ENCODE measurements around the gene KRTAP10-4.
"Not testable (repeated sequence)": the region's sequence is repeated elsewhere in the genome, so short reads cannot be mapped to it uniquely, and the experiment has no call there.

KRTAP10-4 gene

DNA sequence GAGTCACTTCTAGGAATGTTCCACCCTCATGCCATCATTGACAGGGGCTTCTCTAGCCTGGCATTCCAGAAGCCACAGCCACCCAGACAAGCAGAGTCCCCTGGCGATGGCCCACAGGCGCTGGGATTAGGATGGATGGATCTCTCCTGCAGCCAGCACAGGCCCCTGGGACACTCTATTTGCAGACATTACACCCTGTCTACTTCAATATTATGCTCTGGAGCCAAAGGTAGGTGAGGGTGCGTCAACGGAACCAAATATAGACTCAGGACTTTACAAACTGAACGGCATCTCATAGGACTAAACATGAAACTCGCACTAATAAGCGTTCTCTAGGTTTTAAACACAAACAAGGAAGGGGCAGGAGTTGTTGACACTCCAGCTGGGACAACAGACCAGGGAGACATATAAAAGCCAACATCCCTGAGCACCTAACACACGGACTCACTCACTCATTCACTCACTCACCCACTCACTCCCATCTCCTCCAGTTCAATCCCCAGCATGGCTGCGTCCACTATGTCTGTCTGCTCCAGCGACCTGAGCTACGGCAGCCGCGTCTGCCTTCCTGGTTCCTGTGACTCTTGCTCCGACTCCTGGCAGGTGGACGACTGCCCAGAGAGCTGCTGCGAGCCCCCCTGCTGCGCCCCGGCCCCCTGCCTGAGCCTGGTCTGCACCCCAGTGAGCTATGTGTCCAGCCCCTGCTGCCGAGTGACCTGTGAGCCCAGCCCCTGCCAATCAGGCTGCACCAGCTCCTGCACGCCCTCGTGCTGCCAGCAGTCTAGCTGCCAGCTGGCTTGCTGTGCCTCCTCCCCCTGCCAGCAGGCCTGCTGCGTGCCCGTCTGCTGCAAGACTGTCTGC is 26.8 kb downstream of the KRTAP10-4 start, which contains the start of gene KRTAP10-7:
KRTAP10-7 (plus strand) TSS at position 480 of the 861 bp plus-strand sequence; CDS start at position 505, 25 bp downstream.
- TF ChIP-seq, protein P1, sequence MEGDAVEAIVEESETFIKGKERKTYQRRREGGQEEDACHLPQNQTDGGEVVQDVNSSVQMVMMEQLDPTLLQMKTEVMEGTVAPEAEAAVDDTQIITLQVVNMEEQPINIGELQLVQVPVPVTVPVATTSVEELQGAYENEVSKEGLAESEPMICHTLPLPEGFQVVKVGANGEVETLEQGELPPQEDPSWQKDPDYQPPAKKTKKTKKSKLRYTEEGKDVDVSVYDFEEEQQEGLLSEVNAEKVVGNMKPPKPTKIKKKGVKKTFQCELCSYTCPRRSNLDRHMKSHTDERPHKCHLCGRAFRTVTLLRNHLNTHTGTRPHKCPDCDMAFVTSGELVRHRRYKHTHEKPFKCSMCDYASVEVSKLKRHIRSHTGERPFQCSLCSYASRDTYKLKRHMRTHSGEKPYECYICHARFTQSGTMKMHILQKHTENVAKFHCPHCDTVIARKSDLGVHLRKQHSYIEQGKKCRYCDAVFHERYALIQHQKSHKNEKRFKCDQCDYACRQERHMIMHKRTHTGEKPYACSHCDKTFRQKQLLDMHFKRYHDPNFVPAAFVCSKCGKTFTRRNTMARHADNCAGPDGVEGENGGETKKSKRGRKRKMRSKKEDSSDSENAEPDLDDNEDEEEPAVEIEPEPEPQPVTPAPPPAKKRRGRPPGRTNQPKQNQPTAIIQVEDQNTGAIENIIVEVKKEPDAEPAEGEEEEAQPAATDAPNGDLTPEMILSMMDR (IDR thresholded peaks at IDR 0.05): not testable (repeated sequence)

DNA sequence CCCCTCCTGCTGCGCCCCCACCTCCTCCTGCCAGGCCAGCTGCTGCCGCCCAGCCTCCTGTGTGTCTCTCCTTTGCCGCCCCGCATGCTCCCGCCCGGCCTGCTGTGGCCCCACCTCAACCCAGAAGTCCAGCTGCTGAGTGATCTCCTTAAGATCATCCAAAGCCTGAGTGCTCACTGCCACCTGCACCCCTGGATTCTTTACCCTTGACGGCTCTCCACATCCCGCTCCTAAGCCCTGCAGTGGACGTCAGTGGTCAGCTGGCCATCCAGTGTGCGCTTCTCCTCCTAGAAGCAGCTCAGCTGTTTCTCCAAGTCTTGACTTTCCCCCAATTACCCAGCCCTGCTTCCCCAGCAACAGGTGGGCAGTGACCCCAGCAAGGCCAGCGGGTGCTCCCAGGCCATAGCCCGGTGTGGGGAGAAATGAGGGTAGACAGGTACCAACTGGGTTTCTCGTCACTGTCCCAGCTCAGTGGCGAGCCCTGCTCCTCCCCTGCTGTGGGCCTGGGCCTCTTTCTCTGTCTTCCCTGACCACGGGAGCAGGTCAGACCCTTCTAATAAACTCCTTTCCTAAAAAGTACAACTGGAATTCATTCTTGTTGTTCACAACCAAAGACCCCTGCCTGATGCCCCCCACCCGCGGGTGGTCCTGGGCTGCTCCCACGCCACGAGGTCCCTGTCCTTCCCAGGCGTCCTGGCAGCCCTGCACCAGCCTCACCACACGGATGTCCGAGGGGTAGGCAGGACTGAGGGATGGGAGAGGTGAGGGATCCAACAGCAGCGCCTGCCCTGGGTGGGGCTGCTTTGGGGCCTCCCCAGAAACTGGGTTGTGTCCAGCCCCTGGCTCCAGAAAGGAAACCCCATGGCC is 28.3 kb downstream of the KRTAP10-4 start:
- TF ChIP-seq, protein P1 (IDR thresholded peaks at IDR 0.05): no peak

DNA sequence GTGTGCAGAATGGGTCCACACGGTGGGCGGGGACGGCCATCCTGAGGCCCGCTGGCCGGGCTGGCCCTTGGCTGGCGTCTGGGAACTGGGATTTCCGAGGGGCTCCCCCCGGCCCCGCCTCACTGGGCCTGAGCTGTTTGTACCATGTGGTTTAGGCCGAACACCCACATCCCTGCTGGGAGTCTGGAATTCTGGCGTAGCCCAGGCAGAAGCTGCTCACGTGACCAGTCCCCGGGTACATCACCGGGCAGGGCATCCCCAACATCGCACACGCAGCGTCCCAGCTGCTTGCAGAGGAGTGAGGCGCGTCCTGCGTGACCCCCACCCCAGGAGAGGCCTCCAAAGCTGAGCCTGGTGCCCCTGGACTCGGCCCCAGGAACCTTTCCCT is 28.9 kb downstream of the KRTAP10-4 start:
- TF ChIP-seq, protein P1 (IDR thresholded peaks at IDR 0.05): no peak

DNA sequence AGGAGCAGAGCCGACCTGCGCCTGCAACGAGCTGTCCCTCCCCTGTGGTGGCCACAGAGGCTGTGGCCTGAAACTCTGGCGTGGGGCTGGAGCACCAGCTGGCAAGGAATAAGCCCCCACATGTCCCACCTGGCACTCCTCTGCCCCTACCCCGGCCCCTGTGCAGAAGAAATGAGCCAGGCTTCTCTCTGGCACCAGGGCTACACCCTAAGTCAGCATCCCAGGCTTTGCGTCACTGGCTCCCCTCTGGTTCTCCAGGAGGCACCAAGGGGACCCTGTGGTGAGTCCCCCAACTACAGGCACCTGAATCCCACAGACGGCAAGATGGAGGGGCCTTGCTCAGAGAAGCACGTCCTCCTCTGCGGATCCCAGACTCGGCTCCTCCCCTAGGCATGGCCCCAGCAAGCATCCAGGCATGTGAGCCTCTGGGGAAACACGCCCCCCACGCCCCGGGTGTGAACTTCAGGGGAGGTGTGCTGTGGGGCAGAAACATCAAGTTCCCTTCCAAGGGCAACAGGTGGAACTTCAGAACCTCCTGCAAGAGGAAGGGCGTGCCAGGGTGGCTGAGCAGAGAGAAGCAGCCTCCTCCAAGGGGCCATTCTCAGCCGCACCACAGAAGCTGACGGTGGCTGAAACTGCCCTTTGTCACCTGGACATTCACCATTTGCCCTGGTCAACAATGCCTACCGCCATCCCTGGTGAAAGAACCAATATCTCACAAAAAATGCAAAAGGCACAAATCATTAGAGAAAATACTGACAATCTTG is 29.8 kb downstream of the KRTAP10-4 start:
- TF ChIP-seq, protein P1 (IDR thresholded peaks at IDR 0.05): no peak

DNA sequence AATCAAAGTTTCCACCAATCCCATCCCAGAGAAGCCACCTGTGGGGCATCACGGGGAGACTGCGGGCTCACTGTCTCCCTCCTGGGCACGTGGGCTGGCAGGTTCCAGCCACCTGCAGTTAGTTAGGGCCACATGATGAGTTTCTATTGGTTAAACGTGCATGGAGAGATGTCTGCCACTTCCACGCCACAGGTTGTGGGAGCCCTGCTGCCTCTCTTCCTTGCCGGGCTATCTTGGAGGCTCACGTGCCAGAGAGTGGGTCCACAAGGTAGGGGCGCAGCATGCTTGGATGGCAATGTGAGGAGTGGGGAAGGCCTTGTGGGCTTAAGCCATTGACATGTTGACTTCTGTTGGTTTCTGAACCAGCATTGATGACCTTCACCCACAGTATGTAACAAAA is 30.4 kb downstream of the KRTAP10-4 start:
- TF ChIP-seq, protein P1 (IDR thresholded peaks at IDR 0.05): no peak

DNA sequence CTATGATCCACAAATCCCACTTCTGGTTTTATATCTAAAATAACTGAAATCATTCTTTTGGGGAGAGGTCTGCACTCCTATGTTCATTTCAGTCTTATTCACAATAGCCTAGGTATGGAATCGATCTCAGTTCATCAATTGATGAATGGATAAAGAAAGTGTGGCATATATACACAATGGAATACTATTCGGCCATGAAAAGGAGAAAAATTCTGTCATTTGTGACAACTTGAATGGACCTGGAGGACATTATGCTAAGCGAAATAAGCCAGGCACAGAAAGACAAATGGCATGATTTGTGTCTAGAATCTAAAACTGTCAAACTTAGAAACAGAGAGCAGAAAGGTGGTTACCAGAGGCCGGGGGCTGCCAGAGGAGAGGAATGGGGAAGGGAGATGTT is 33.0 kb downstream of the KRTAP10-4 start:
- TF ChIP-seq, protein P1 (IDR thresholded peaks at IDR 0.05): no peak

DNA sequence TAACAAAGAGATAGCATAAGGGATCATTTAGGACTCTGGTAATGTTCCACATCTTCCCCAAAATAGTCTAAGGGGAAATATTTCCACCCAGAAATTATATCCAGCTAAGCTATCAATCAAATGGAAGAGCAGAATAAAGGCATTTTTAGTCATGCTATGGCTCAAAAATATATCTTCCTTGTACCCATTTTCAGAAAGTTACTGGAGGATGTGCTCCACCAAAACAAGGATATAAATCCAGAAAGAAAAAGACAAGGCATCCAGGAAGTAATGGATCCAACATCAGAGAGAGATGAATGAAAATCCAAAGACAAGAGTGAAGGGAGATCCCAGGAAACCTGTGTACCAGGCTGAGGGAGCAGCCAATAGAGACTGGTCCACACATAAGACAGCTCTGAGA is 35.7 kb downstream of the KRTAP10-4 start:
- TF ChIP-seq, protein P1 (IDR thresholded peaks at IDR 0.05): no peak

Measured in LNCAP (cell line).